Measurements from ENCODE around the gene FTH1. TPM values are rescaled to one million over a fixed set of nuclear protein-coding genes. Genes with fewer than 3 reads are reported as not detected.

FTH1 gene
- polyA plus RNA-seq, 1 of the 3 experiments (the other 2 are of a cell fraction) = 1,229 TPM

GRCh38 chr11:61922539-61922938 lies 44.9 kb downstream of the FTH1 start:
- peak overlapping the region; percentile 49 to 93; a peak in 3 of 4 replicates for H3K27ac ChIP-seq (ENCODE audit: low read depth in 2 of 2, low read length in 1 of 2)
- H3K79me2 ChIP-seq (ENCODE audit: insufficient read depth) = no peaks in the 10 kb centered on the region
- WGBS (ENCODE audit: low lambda C conversion rate) = 14% methylated on average over 6 of the region's 6 CpGs
- peaks cover 20 to 42% of the 10 kb centered on the region in 2 experiments for H3K4me1 ChIP-seq (ENCODE audit: control insufficient read depth in 1 of 2, insufficient read depth in 2 of 2, low read depth in 1 of 2, low read length in 1 of 2)
- no peaks in the 10 kb centered on the region for H3K27me3 ChIP-seq (ENCODE audit: insufficient read depth)
- H3K4me3 ChIP-seq (ENCODE audit: low read depth in 2 of 2, low read length in 1 of 2) = no peak overlapping the region
- DNase-seq = peak; percentile 88
- no peaks in the 10 kb centered on the region for H3K9me3 ChIP-seq
- no peaks in the 10 kb centered on the region for H4K20me1 ChIP-seq (ENCODE audit: insufficient read depth)
- POLR2A ChIA-PET = interaction anchor here (0.6 to 2.2 kb wide), 6 partner anchors 25 to 107 kb away, joined by 3 to 12 read pairs (median 4); partner anchors contain the start of genes BEST1 and FTH1
- peak overlapping the region; percentile 11; the same call in 1 of the 2 replicates for H3K9ac ChIP-seq
- CTCF ChIA-PET = interaction anchor here (0.7 to 8.9 kb wide), 7 partner anchors 15 to 160 kb away, joined by 3 to 106 read pairs (median 4); no protein-coding TSS in a partner anchor
- peak overlapping the region; percentile 58; the same call in 1 of the 2 replicates for H3K4me2 ChIP-seq
- TF ChIP-seq EZH2phosphoT487 (IDR thresholded peaks at IDR 0.05; ENCODE audit: borderline replicate concordance, low read depth) (no peak), YY1 (IDR thresholded peaks at IDR 0.05; ENCODE audit: low read depth) (no peak), PBX3 (IDR thresholded peaks at IDR 0.05) (no peak), EP300 (IDR thresholded peaks at IDR 0.05; ENCODE audit: borderline replicate concordance in 1 of 2, low read depth in 1 of 2, low read length in 1 of 2) (no peak; a peak in 1 of 4 replicates), RXRA (IDR thresholded peaks at IDR 0.05; ENCODE audit: borderline replicate concordance, low read depth) (no peak), RCOR1 (IDR thresholded peaks at IDR 0.05; ENCODE audit: low read length) (no peak), CHD2 (IDR thresholded peaks at IDR 0.05; ENCODE audit: low read length, partially characterized antibody) (no peak), NFIC (IDR thresholded peaks at IDR 0.05; ENCODE audit: borderline replicate concordance) (no peak), TAF1 (IDR thresholded peaks at IDR 0.05; ENCODE audit: borderline replicate concordance, low read depth, low read length) (no peak), NRF1 (IDR thresholded peaks at IDR 0.05; ENCODE audit: low read depth, low read length) (no peak), TCF12 (IDR thresholded peaks at IDR 0.05) (peak; percentile 96), FOXJ3 (CRISPR knock-in tag; IDR thresholded peaks at IDR 0.05) (no peak), ELF1 (IDR thresholded peaks at IDR 0.05) (no peak), GATA2 (CRISPR knock-in tag; IDR thresholded peaks at IDR 0.05) (no peak), RFX5 (IDR thresholded peaks at IDR 0.05; ENCODE audit: low read length) (no peak), FOXM1 (IDR thresholded peaks at IDR 0.05; ENCODE audit: low read depth) (no peak), SIN3A (IDR thresholded peaks at IDR 0.05; ENCODE audit: borderline replicate concordance, low read depth, low read length) (no peak), POLR2AphosphoS5 (IDR thresholded peaks at IDR 0.05; ENCODE audit: low read depth, low read length) (0 out of 2 replicates have a peak, but pooled peaks have one; percentile 56)
- TF ChIP-seq, protein P1, sequence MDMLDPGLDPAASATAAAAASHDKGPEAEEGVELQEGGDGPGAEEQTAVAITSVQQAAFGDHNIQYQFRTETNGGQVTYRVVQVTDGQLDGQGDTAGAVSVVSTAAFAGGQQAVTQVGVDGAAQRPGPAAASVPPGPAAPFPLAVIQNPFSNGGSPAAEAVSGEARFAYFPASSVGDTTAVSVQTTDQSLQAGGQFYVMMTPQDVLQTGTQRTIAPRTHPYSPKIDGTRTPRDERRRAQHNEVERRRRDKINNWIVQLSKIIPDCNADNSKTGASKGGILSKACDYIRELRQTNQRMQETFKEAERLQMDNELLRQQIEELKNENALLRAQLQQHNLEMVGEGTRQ (IDR thresholded peaks at IDR 0.05; ENCODE audit: borderline replicate concordance, low read depth, low read length) = no peak
- TF ChIP-seq, protein P2, sequence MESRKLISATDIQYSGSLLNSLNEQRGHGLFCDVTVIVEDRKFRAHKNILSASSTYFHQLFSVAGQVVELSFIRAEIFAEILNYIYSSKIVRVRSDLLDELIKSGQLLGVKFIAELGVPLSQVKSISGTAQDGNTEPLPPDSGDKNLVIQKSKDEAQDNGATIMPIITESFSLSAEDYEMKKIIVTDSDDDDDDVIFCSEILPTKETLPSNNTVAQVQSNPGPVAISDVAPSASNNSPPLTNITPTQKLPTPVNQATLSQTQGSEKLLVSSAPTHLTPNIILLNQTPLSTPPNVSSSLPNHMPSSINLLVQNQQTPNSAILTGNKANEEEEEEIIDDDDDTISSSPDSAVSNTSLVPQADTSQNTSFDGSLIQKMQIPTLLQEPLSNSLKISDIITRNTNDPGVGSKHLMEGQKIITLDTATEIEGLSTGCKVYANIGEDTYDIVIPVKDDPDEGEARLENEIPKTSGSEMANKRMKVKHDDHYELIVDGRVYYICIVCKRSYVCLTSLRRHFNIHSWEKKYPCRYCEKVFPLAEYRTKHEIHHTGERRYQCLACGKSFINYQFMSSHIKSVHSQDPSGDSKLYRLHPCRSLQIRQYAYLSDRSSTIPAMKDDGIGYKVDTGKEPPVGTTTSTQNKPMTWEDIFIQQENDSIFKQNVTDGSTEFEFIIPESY (IDR thresholded peaks at IDR 0.05; ENCODE audit: borderline replicate concordance, low read depth) = no peak
- TF ChIP-seq, protein P3, sequence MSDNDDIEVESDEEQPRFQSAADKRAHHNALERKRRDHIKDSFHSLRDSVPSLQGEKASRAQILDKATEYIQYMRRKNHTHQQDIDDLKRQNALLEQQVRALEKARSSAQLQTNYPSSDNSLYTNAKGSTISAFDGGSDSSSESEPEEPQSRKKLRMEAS (IDR thresholded peaks at IDR 0.05; ENCODE audit: low read depth) = 0 out of 2 replicates have a peak, but pooled peaks have one; percentile 27
- TF ChIP-seq, protein P4, sequence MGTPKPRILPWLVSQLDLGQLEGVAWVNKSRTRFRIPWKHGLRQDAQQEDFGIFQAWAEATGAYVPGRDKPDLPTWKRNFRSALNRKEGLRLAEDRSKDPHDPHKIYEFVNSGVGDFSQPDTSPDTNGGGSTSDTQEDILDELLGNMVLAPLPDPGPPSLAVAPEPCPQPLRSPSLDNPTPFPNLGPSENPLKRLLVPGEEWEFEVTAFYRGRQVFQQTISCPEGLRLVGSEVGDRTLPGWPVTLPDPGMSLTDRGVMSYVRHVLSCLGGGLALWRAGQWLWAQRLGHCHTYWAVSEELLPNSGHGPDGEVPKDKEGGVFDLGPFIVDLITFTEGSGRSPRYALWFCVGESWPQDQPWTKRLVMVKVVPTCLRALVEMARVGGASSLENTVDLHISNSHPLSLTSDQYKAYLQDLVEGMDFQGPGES (IDR thresholded peaks at IDR 0.05; ENCODE audit: low read depth, low read length) = no peak
- TF ChIP-seq, protein P5, sequence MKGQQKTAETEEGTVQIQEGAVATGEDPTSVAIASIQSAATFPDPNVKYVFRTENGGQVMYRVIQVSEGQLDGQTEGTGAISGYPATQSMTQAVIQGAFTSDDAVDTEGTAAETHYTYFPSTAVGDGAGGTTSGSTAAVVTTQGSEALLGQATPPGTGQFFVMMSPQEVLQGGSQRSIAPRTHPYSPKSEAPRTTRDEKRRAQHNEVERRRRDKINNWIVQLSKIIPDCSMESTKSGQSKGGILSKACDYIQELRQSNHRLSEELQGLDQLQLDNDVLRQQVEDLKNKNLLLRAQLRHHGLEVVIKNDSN (IDR thresholded peaks at IDR 0.05; ENCODE audit: borderline replicate concordance, low read depth) = no peak
- H3K36me3 ChIP-seq (replicated peaks in 1 of 2; ENCODE audit: control insufficient read depth in 1 of 2, insufficient read depth in 2 of 2, low read length in 1 of 2) = no peaks in the 10 kb centered on the region
- H3K9me2 ChIP-seq = no peaks in the 10 kb centered on the region
- H3F3A ChIP-seq (replicated peaks; ENCODE audit: insufficient read depth) = no peaks in the 10 kb centered on the region
- peak overlapping the region; percentile 23; the same call in 1 of the 2 replicates for H2AFZ ChIP-seq (ENCODE audit: low read depth)
